ENCODE results near the gene HTR7. TPM values are rescaled to one million over a fixed set of nuclear protein-coding genes. Genes with fewer than 3 reads are reported as not detected.

The HTR7 gene
- total and polyA plus RNA-seq, 2 of the 4 experiments (the other 2 are of a cell fraction) = 0.43 to 0.72 TPM

- Histone ChIP-seq H3K9me3 (ENCODE audit: control insufficient read depth, insufficient read depth, low read length) (no peaks in the 10 kb centered on the region), H3K4me1 (ENCODE audit: control insufficient read depth, insufficient read depth, low read length) (no peaks in the 10 kb centered on the region), H4K20me1 (ENCODE audit: insufficient read depth, low read length) (no peaks in the 10 kb centered on the region), H4K8ac (ENCODE audit: low read depth in 2 of 2, low read length in 2 of 2) (no peak overlapping the region), H4K91ac (ENCODE audit: insufficient read depth, low read depth, low read length) (no peak overlapping the region), H3K36me3 (ENCODE audit: control insufficient read depth, insufficient read depth, low read length) (no peaks in the 10 kb centered on the region), H4K5ac (ENCODE audit: low read depth, low read length) (no peak overlapping the region), H2AFZ (replicated peaks; ENCODE audit: low read length, poor library complexity) (no peak overlapping the region), H3K9me1 (ENCODE audit: insufficient read depth, low read length) (no peaks in the 10 kb centered on the region), H3K4me3 (ENCODE audit: insufficient read depth, low read depth, low read length) (no peak overlapping the region), H2BK15ac (ENCODE audit: low read depth, low read length) (no peak overlapping the region), H3K23ac (ENCODE audit: low read depth, low read length) (no peak overlapping the region), H3K79me1 (ENCODE audit: low read depth in 1 of 2, low read length in 2 of 2) (no peaks in the 10 kb centered on the region), H2AK5ac (ENCODE audit: low read depth, low read length) (no peak overlapping the region), H3K14ac (replicated peaks; ENCODE audit: low read depth, low read length) (no peak overlapping the region), H3K27ac (ENCODE audit: insufficient read depth, low read length) (no peak overlapping the region), H2BK120ac (ENCODE audit: low read depth, low read length) (no peak overlapping the region), H3K18ac (ENCODE audit: low read depth, low read length) (no peak overlapping the region), H3K9ac (ENCODE audit: low read depth, low read length) (no peak overlapping the region), H3K4ac (ENCODE audit: low read depth, low read length) (no peak overlapping the region), H2AK9ac (replicated peaks; ENCODE audit: low read depth, low read length, poor library complexity) (no peak overlapping the region), H2BK20ac (ENCODE audit: low read depth, low read length) (no peak overlapping the region), H2BK5ac (ENCODE audit: low read depth, low read length, poor library complexity, severe bottlenecking) (no peak overlapping the region), H3K27me3 (ENCODE audit: control insufficient read depth, insufficient read depth, low read length) (no peaks in the 10 kb centered on the region), H3K4me2 (ENCODE audit: low read depth, low read length) (no peak overlapping the region), H3K56ac (ENCODE audit: extremely low read depth, insufficient read depth, low read length) (no peak overlapping the region)
- intact Hi-C loops (cut with micrococcal nuclease) (no loop called here), dilution Hi-C loops (cut with HindIII; ENCODE audit: low sequenced_read_pairs, unreplicated experiment) (no loop called here), in situ Hi-C loops (cut with MboI; ENCODE audit: low sequenced_read_pairs) (no loop called here)
- ChIA-PET POLR2A (ENCODE audit: unreplicated experiment) (no interaction called here), CTCF (interaction anchor here (0.8 to 1.4 kb wide), 2 partner anchors 11 to 17 kb away, joined by 3 to 8 read pairs; no protein-coding TSS in a partner anchor)
- no TSS peak for BruUV-seq (replicated peaks)
- DNase-seq = no peak
- WGBS, 2 experiments (ENCODE audit: extremely low coverage in 2 of 2, insufficient read length in 1 of 2) = 80% methylated on average over 1 of the region's 3 CpGs; no CpG with 5 or more reads in 1 of the 2 experiments
- no peak for TF ChIP-seq BHLHE40 (IDR thresholded peaks at IDR 0.05; ENCODE audit: low read depth, low read length)
- no peak for TF ChIP-seq FOS (IDR thresholded peaks at IDR 0.05; ENCODE audit: low read depth, low read length)
- TF ChIP-seq CHD1 (IDR thresholded peaks at IDR 0.05; ENCODE audit: low read depth, low read length) = no peak
- no peak for TF ChIP-seq RFX5 (IDR thresholded peaks at IDR 0.05; ENCODE audit: low read depth, low read length)
- TF ChIP-seq MAFK (IDR thresholded peaks at IDR 0.05; ENCODE audit: low read depth, low read length) = no peak
- TF ChIP-seq CEBPB (IDR thresholded peaks at IDR 0.05; ENCODE audit: low read depth, low read length) = no peak
- no peak for TF ChIP-seq ELK1 (IDR thresholded peaks at IDR 0.05; ENCODE audit: borderline replicate concordance, low read depth, low read length)
- no peak for TF ChIP-seq POLR2A (IDR thresholded peaks at IDR 0.05; ENCODE audit: low read depth, low read length)
- TF ChIP-seq RCOR1 (IDR thresholded peaks at IDR 0.05; ENCODE audit: insufficient replicate concordance, low read length) = no peak
- no peak for TF ChIP-seq USF2 (IDR thresholded peaks at IDR 0.05; ENCODE audit: low read depth, low read length)
- no peak for ATAC-seq (ENCODE audit: low read depth)
Measured at GRCh38 chr10:90804354-90804753, 53.5 kb downstream of the HTR7 start.

Data from IMR-90 (cell line).